Esophagus squamous epithelium (tissue), 5 donors: ENCODE measurements around the gene SF3B2. TPM values are rescaled to one million over a fixed set of nuclear protein-coding genes. Genes with fewer than 3 reads are reported as not detected.

ENCODE experiments used
- DNase-seq: peaks from one replicate; lab custom pipeline; 2025; lab: John Stamatoyannopoulos, UW
- H3K27ac ChIP-seq, 4 donors: fragments of 200-600 bp; sonication (generic); one replicate each; pipeline ENCODE4 v1.5.1; 2016 to 2019; ENCODE audit warnings: mild to moderate bottlenecking in 1 of 4
- H3K27me3 ChIP-seq, 4 donors: fragments of 200-600 bp; sonication (generic); 1 replicate in 3 of 4; 2 replicates in 1 of 4; pipeline versions ENCODE4 v1.5.1 to v1.6.0; 2017 to 2021; ENCODE audit warnings: antibody characterized with exemption in 1 of 4
- H3K36me3 ChIP-seq, 3 donors: fragments of 200-600 bp; sonication (generic); one replicate each; pipeline ENCODE4 v1.5.1; 2016 to 2019
- H3K4me1 ChIP-seq, 3 donors: fragments of 200-600 bp; sonication (generic); one replicate each; pipeline ENCODE4 v1.5.1; 2017 to 2019
- H3K4me3 ChIP-seq, 4 donors: fragments of 200-600 bp; sonication (generic); 1 replicate in 3 of 4; 2 replicates in 1 of 4; pipeline ENCODE4 v1.5.1; 2016 to 2019; ENCODE audit warnings: mild to moderate bottlenecking in 2 of 4, moderate library complexity in 1 of 4
- H3K9me3 ChIP-seq, 3 donors: fragments of 200-600 bp; sonication (generic); one replicate each; pipeline ENCODE4 v1.5.1; 2016 to 2019
- POLR2A ChIP-seq, 4 donors: fragments of 450-650 bp; IDR thresholded peaks; one replicate each; pipeline ENCODE4 v1.6.1; 2017; ENCODE audit warnings: antibody characterized with exemption in 4 of 4, mild to moderate bottlenecking in 4 of 4, moderate library complexity in 3 of 4
- WGBS, 2 donors: methylation state at CpG; one replicate each; pipeline ENCODE4 v1.1.5; 2018; 5-methylcytosine and 5-hydroxymethylcytosine counted together
- intact Hi-C: fragments of 100-400 bp; cut with DNase I; formaldehyde crosslinking; loops from one replicate; pipeline ENCODE4 v1.15.0; 2022
- total RNA-seq, 4 donors: library from RNA; depleted of rRNA; stranded (reverse); fragments of >200 nt; gene quantifications; one replicate each; pipeline ENCODE4 v1.1.0, GENCODE V29; 2016
- TF ChIP-seq, protein P1 (sequence below), 6 experiments: fragments of 450-650 bp in 4 of 6; fragments of 200-600 bp in 2 of 6; sonication (generic) in 2 of 6; IDR thresholded peaks; one replicate each; pipeline ENCODE4 v1.5.1; 2016 to 2019; ENCODE audit warnings: antibody characterized with exemption in 6 of 6, mild to moderate bottlenecking in 4 of 6, moderate library complexity in 4 of 6
- donor health status: DM: yes; HTN: yes; CAD: no.

The SF3B2 gene
- total RNA-seq, 4 donors from 2014 or later: 87.8 to 112 (median 93.5) TPM

DNA sequence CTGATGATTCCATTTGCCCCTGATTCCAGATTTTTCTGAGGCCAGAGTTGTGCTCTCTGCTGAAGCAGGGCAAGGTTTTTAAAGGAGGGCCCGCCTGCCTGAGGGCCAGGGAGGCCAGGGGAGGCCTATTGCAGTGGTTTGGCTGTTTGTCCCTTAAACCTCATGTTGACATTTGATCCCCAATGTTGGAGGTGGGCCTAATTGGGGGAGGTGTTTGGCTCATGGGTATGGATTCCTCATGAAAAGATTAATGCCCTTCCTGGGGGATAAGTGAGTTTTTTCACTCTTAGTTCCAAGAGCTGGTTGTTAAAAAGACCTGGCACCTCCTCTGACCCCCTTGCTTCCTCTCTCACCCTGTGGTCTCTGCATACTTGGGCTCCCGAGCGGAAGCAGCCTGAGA, 12.4 kb upstream of the SF3B2 start:
- DNase-seq: no peak
- Histone ChIP-seq H3K4me1 (peaks cover 0 to under 1% (median under 1%) of the 10 kb centered on the region in 3 donors), H3K9me3 (no peaks in the 10 kb centered on the region), H3K4me3 (no peak overlapping the region), H3K27me3 (peaks cover 0 to 18% (median 0%) of the 10 kb centered on the region in 4 donors), H3K36me3 (no peaks in the 10 kb centered on the region), H3K27ac (no peak overlapping the region)
- 92 to 100% methylated on average over 2 of the region's 3 CpGs for WGBS, 2 donors
- no peak for TF ChIP-seq POLR2A (IDR thresholded peaks at IDR 0.05)
- TF ChIP-seq, protein P1, sequence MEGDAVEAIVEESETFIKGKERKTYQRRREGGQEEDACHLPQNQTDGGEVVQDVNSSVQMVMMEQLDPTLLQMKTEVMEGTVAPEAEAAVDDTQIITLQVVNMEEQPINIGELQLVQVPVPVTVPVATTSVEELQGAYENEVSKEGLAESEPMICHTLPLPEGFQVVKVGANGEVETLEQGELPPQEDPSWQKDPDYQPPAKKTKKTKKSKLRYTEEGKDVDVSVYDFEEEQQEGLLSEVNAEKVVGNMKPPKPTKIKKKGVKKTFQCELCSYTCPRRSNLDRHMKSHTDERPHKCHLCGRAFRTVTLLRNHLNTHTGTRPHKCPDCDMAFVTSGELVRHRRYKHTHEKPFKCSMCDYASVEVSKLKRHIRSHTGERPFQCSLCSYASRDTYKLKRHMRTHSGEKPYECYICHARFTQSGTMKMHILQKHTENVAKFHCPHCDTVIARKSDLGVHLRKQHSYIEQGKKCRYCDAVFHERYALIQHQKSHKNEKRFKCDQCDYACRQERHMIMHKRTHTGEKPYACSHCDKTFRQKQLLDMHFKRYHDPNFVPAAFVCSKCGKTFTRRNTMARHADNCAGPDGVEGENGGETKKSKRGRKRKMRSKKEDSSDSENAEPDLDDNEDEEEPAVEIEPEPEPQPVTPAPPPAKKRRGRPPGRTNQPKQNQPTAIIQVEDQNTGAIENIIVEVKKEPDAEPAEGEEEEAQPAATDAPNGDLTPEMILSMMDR (IDR thresholded peaks at IDR 0.05): no peak
- intact Hi-C loops: no loop called here

DNA sequence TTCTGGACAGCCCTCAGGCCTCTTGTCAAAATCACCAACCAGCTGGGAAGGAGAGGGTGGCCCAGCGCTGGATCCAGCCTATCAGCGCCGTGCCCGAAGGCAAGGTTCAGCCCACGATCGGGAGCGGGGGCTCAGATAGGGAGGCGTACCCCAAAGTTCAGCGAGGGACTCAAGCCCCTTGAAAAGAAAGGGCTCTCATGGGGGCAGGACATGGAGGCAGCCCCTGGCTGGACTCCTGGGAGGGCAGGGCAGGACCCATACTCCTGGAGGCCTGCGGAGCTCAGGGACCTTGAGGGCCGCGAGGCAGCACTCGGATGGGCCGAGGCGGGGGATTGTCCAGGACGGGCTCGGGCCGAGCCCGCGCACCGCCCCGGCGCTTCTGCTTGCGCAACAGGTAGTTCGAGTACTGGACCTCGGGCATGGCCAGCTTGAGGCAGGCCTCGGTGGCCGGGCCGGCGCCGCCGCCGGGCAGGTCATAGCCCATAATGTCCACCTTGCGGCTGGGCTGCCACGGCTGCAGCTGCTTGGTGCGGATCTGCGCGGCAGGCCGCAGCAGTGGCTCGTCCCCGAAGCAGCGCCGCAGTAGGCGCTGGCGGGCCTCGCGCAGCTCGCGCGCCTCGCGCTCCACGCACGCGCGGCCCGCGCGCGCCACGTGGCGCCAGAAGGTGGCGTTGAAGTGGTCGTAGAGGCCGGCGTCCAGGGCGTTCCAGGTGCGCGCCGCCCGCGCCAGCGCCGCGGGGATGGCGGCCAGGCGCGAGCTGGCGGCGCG, 9.8 kb upstream of the SF3B2 start:
- H3K4me3 ChIP-seq: no peak overlapping the region
- no peak for TF ChIP-seq POLR2A (IDR thresholded peaks at IDR 0.05)
- TF ChIP-seq, protein P1 (IDR thresholded peaks at IDR 0.05): no peak
- no peak for DNase-seq
- H3K9me3 ChIP-seq: no peaks in the 10 kb centered on the region
- intact Hi-C loops: no loop called here
- 97 to 98% methylated on average over 12 to 37 of the region's 81 CpGs for WGBS, 2 donors
- H3K4me1 ChIP-seq: peaks cover 3 to 8% (median 6%) of the 10 kb centered on the region in 3 donors
- peaks cover 0 to 26% (median 0%) of the 10 kb centered on the region in 4 donors for H3K27me3 ChIP-seq
- no peaks in the 10 kb centered on the region for H3K36me3 ChIP-seq
- H3K27ac ChIP-seq: no peak overlapping the region

DNA sequence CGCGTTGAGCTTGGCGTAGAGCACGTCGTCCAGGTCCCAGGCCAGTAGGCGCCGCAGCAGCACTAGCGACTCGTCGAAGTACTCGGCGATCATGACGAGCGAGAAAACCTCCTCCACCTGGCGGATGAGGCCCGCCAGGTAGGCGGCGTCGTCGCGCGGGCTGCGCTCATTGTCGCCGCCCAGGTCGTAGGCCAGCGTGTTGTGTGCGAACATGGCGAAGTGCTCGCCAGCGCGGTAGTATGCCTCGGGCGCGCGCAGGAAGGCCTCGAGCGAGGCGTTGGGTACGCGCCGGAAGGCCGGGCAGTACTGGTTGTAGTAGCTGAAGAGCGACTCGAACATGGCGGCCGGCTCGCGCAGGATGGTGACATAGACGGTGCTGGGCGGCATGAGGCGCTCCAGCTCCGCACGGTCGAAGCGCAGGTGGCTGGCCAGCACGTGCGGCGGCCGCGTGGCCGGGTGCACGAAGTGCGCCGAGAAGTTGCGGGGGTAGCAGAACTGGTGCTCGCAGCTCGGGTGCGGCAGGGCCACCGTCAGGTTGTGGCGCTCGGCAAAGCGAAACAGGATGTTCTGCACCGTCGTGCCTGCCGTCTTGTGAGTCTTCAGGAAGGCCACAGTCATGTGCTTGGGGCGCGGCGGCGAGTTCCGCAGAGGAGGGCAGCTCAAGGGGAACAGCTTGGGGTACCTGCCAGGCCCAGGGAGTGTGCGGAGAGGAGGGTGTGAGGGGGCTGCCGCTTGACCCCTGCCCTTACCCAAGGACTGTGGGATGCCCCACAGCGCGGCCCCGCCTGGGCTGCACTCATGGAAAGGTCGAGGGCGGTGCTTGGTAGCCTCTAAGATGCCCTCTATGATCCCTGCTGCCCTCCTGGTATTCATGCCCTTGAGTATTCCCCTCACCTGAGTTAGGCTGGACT, 8.9 kb upstream of the SF3B2 start:
- no peaks in the 10 kb centered on the region for H3K36me3 ChIP-seq
- H3K4me1 ChIP-seq: peaks cover 3 to 8% (median 6%) of the 10 kb centered on the region in 3 donors
- intact Hi-C loops: no loop called here
- no peaks in the 10 kb centered on the region for H3K9me3 ChIP-seq
- peaks cover 0 to 35% (median 0%) of the 10 kb centered on the region in 4 donors for H3K27me3 ChIP-seq
- no peak for DNase-seq
- TF ChIP-seq, protein P1 (IDR thresholded peaks at IDR 0.05): no peak
- no peak for TF ChIP-seq POLR2A (IDR thresholded peaks at IDR 0.05)
- no peak overlapping the region for H3K27ac ChIP-seq
- WGBS, 2 donors: 95 to 96% methylated on average over 11 to 44 of the region's 88 CpGs
- H3K4me3 ChIP-seq: no peak overlapping the region

DNA sequence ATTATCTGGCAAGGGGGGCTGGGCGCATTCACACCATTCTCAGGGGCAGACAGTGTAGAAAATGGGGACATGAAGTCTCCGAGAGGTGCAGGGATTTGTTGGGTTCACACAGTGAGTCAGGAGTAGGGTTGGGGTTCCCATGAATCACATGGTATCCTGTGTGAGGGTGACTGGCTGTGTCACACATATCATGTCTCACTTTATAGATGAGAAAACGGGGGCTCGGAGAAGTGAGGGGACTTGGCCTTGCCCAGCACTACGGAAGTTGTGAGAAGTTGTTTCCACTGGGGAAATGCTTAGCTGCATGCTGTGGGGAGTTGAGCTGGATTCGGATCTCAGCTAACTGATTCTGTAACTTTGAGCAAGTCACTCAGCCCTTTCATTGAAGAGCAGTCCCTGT, 7.4 kb upstream of the SF3B2 start:
- WGBS, 2 donors: 50 to 59% methylated on average over 6 of the region's 6 CpGs
- TF ChIP-seq, protein P1 (IDR thresholded peaks at IDR 0.05): no peak
- TF ChIP-seq POLR2A (IDR thresholded peaks at IDR 0.05): no peak
- peaks cover 0 to 48% (median 3%) of the 10 kb centered on the region in 4 donors for H3K27me3 ChIP-seq
- no peaks in the 10 kb centered on the region for H3K36me3 ChIP-seq
- H3K27ac ChIP-seq: no peak overlapping the region
- H3K9me3 ChIP-seq: no peaks in the 10 kb centered on the region
- peak overlapping the region in 1 of 4 donors; percentile 18 for H3K4me3 ChIP-seq
- intact Hi-C loops: no loop called here
- peaks cover 3 to 16% (median 6%) of the 10 kb centered on the region in 3 donors for H3K4me1 ChIP-seq
- DNase-seq: no peak
